AG04450 (cell line): ENCODE results near the gene IL9R. TPM values are rescaled to one million over a fixed set of nuclear protein-coding genes. Genes with fewer than 3 reads are reported as not detected.
"Not testable (repeated sequence)": the region's sequence is repeated elsewhere in the genome, so short reads cannot be mapped to it uniquely, and the experiment has no call there.

ENCODE experiments used
- CTCF ChIA-PET: fragments of 300-600, 350-600 bp; formaldehyde crosslinking; extraction: SDS; loops from one replicate; lab custom pipeline; 2022; ENCODE audit warnings: antibody characterized with exemption, inconsistent platforms; lab: Charles Lee
- POLR2A ChIA-PET: fragments of 350-600 bp; formaldehyde crosslinking; extraction: SDS; loops from one replicate; lab custom pipeline; 2021; ENCODE audit warnings: antibody characterized with exemption, inconsistent platforms; lab: Yijun Ruan, JAX
- DNase-seq: peaks from one replicate; pipeline ENCODE4 v3.0.0-alpha.2; 2011; ENCODE audit warnings: low read depth, low spot score
- H3K27ac ChIP-seq: one replicate; pipeline ENCODE4 v1.5.1; 2012; ENCODE audit warnings: low read depth, low read length, control low read depth
- H3K27me3 ChIP-seq: one replicate; pipeline ENCODE4 v1.6.0; 2012; ENCODE audit warnings: low read length; ENCODE audit not compliant: control insufficient read depth, insufficient read depth
- H3K4me3 ChIP-seq: 2 replicates; pipeline ENCODE4 v1.5.1; 2011; ENCODE audit warnings: mild to moderate bottlenecking, low read depth, low read length, control low read depth
- H3K9me3 ChIP-seq: 2 replicates; pipeline ENCODE4 v1.5.1; 2012; ENCODE audit warnings: low read length; ENCODE audit not compliant: control insufficient read depth, insufficient read depth
- CTCF ChIP-seq: IDR thresholded peaks from 2 replicates; pipeline ENCODE4 v1.5.1; 2011; ENCODE audit warnings: low read depth, low read length, control low read depth, inconsistent platforms
- polyA plus RNA-seq: library from polyadenylated mRNA; depleted of rRNA; stranded (reverse); fragments of >200 nt; gene quantifications from 2 replicates; pipeline ENCODE4 v1.2.3, GENCODE V29; 2011

Gene IL9R
- polyA plus RNA-seq, 1 experiment: not detected

DNA sequence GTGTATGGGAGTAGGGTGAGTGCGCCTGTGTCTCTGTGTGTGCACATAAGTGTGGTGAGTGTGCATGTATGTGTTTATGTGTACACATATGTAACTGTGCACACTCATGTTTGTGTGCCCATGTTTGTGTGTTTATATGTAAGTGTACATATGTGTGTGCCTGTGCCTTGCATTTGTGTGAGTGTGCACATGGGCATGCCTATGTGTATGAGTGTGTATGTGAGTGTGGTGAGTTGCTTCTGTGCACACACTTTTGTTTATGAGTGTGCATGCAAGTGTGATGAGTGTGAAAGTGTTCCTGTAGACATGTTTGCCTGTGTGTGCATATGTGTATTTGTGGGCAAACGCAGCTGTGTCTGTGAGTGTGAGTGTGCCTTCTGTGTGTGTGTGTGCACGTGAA, 7.2 kb downstream of the IL9R start:
- Histone ChIP-seq H3K27me3 (no peaks in the 10 kb centered on the region), H3K27ac (no peak overlapping the region), H3K4me3 (no peak overlapping the region), H3K9me3 (peaks cover 47% of the 10 kb centered on the region)
- no peak for TF ChIP-seq CTCF
- POLR2A ChIA-PET: no interaction called here
- no peak for DNase-seq
- CTCF ChIA-PET: no interaction called here

DNA sequence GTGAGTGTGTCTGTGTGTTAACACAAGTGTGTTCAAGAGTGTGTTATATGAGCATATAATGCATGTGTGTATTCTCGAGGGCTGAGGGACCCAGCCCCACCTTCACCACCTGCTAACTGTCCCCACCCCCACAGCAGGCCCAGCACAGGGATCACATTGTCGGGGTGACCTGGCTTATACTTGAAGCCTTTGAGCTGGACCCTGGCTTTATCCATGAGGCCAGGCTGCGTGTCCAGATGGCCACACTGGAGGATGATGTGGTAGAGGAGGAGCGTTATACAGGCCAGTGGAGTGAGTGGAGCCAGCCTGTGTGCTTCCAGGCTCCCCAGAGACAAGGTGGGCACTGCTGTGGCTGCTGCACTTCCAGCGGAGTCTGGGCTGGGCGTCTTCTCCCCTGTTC, 7.6 kb downstream of the IL9R start:
- no peaks in the 10 kb centered on the region for H3K27me3 ChIP-seq
- no peak overlapping the region for H3K27ac ChIP-seq
- H3K4me3 ChIP-seq: no peak overlapping the region
- peaks cover 46% of the 10 kb centered on the region for H3K9me3 ChIP-seq
- POLR2A ChIA-PET: no interaction called here
- no peak for TF ChIP-seq CTCF
- no peak for DNase-seq
- CTCF ChIA-PET: no interaction called here

DNA sequence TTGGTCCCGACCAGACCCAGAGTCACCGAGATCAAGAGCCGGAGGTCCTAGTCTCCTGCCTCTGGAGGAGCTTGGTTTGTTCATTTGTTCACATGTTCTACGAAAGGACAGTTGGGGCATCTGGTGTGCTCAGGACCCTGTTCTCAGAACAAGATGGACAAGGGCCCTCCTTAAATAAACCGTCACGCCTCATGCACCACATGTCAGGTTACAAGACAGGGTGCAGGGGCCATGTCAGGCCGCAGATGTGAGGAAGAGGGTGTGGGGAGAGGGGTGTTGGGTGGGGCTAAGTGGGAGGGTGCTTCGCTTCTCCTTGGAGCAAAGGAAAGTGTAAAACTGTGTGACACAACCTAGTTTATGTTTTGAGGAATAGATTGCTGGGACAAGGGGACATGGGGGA, 9.0 kb downstream of the IL9R start:
- H3K27me3 ChIP-seq, CTCF ChIA-PET, H3K27ac ChIP-seq, POLR2A ChIA-PET, DNase-seq, H3K4me3 ChIP-seq: not testable (repeated sequence)
- peaks cover 32% of the 10 kb centered on the region for H3K9me3 ChIP-seq

DNA sequence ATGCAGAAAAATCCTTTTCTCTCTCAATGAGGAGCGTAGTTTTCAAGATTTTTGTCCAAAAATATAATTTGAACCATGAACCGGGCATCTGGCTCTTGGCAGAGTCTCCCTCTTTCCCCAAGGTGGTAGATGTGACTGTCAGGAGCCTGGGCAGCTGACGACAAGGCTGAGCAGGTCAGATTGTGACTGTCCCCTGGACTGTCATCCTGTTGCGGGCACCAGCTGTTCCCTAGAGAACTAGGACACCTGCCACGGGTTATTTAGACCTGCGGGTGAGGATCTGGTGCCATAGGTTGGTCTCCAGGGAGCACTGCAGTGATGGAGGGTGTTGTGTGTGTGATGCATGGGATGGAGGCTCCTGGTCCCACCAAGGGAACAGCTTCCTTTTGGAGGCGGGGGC, 10.9 kb downstream of the IL9R start:
- H3K27me3 ChIP-seq, H3K27ac ChIP-seq, POLR2A ChIA-PET, DNase-seq, CTCF ChIA-PET, H3K4me3 ChIP-seq: not testable (repeated sequence)
- peaks cover 16% of the 10 kb centered on the region for H3K9me3 ChIP-seq

DNA sequence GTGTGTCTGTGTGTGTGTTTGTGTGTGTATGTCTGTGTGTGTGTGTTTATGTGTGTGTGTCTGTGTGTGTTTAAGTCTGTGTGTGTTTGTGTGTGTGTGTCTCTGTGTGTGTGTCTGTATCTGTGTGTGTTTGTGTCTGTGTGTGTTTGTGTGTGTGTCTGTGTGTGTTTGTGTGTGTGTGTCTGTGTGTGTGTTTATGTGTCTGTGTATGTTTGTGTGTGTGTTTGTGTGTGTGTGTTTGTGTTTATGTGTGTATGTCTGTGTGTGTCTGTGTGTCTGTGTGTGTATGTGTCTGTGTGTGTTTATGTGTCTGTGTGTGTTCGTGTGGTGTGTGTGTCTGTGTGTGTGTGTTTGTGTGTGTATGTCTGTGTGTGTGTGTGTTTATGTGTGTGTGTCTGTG, 11.4 kb downstream of the IL9R start:
- Histone ChIP-seq H3K4me3 (no peak overlapping the region), H3K27ac (no peak overlapping the region), H3K9me3 (peaks cover 10% of the 10 kb centered on the region), H3K27me3 (no peaks in the 10 kb centered on the region)
- TF ChIP-seq CTCF: no peak
- POLR2A ChIA-PET: no interaction called here
- no peak for DNase-seq
- CTCF ChIA-PET: no interaction called here

DNA sequence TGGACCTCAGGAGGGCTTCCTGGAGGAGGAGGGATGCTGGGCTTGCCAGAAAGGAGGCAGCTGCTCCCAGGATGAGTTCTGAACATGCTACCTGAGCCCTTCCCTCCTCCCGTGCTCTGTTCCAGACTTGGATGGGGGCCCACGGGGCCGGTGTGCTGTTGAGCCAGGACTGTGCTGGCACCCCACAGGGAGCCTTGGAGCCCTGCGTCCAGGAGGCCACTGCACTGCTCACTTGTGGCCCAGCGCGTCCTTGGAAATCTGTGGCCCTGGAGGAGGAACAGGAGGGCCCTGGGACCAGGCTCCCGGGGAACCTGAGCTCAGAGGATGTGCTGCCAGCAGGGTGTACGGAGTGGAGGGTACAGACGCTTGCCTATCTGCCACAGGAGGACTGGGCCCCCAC, 12.2 kb downstream of the IL9R start:
- H3K9me3 ChIP-seq, H3K27ac ChIP-seq, POLR2A ChIA-PET, H3K27me3 ChIP-seq, CTCF ChIA-PET, H3K4me3 ChIP-seq, DNase-seq: not testable (repeated sequence)

DNA sequence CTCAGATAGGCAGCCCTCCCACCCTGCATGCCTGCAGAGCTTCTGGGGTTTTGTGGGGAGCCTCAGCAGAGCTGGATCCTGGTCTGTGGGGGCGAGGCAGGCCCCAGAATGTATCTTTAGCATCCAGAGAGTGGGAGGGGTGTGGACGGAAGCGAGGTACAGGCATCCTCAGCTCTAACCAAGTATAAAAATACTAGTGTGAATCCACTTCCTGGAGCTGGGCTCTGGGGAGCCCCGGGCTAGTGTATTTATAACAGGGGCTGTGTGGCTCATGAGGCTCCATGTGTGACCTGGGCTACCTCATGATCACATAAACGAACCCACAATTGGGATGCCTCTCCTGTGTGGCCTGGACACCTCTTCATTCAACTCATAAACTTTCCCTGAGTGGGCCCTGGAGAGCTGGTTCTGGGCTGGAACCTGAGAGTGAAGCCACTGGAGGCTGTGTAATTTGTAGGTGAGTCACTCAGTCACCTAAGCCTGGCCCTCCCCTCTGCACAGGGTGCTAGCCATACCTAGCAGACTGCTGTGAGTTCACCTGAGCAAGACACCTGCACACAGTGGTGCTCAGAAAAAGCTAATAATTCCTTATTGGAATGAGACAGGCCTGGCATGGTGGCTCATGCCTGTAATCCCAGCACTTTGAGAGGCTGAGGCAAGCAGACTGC, 15.9 kb downstream of the IL9R start:
- CTCF ChIA-PET, H3K4me3 ChIP-seq, DNase-seq, H3K27ac ChIP-seq, H3K27me3 ChIP-seq, POLR2A ChIA-PET, H3K9me3 ChIP-seq: not testable (repeated sequence)

- CTCF ChIA-PET, POLR2A ChIA-PET: not testable (repeated sequence)
Measured at GRCh38 chrX:156019846-156020245, 22.4 kb downstream of the IL9R start.

DNA sequence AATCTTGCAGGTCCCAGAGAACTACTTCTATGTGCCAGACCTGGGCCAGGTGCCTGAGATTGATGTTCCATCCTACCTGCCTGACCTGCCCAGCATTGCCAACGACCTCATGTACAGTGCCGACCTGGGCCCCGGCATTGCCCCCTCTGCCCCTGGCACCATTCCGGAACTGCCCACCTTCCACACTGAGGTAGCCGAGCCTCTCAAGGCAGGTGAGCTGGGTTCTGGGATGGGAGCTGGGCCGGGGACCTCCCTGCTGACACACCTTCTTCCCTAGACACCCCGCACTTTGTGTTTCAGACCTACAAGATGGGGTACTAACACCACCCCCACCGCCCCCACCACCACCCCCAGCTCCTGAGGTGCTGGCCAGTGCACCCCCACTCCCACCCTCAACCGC, 25.5 kb downstream of the IL9R start:
- H3K9me3 ChIP-seq, CTCF ChIA-PET, H3K27me3 ChIP-seq, H3K4me3 ChIP-seq, DNase-seq, H3K27ac ChIP-seq, POLR2A ChIA-PET: not testable (repeated sequence)

More at GRCh38 chrX:156019846-156020245, 22.4 kb downstream of the IL9R start:
- not testable (repeated sequence) for H3K27me3 ChIP-seq, DNase-seq, H3K9me3 ChIP-seq, H3K27ac ChIP-seq, H3K4me3 ChIP-seq
